Stimulated activated CD4-positive, alpha-beta T cell treated with anti-CD3 and anti-CD28 coated beads, Interleukin-12 subunit alpha, Interleukin-12 subunit beta, amount 100 ng/mL, for 48 hours (primary cell): ENCODE measurements around the gene TFPI.
A peak's percentile ranks its signal among the peaks of the same experiment; 100 is the strongest.
"Not testable (repeated sequence)": the region's sequence is repeated elsewhere in the genome, so short reads cannot be mapped to it uniquely, and the experiment has no call there.

Source experiments
- DNase-seq, 3 donors: peaks; one replicate each; pipeline ENCODE4 v3.0.0-alpha.2; 2020; ENCODE audit warnings: low read depth in 2 of 3, low spot score in 1 of 3

The TFPI gene

GRCh38 chr2:187554011-187554703, at the start of gene TFPI:
Gene TFPI (minus strand): TSS chr2:187554435. CDS start chr2:187503768, 50,667 bp downstream.
- no peak for DNase-seq

GRCh38 chr2:187594801-187595200, 40.6 kb upstream of the TFPI start:
- DNase-seq: no peak

GRCh38 chr2:187593697-187594096, 39.5 kb upstream of the TFPI start:
- DNase-seq: no peak

GRCh38 chr2:187593098-187593497, 38.9 kb upstream of the TFPI start:
- DNase-seq: no peak

GRCh38 chr2:187590175-187590574, 35.9 kb upstream of the TFPI start:
- DNase-seq: no peak

GRCh38 chr2:187586011-187586641, 31.9 kb upstream of the TFPI start:
- DNase-seq: peak in 1 of 3 donors; percentile 11

- DNase-seq: peak in 1 of 3 donors; percentile 55
Measured at GRCh38 chr2:187581125-187581896, 27.1 kb upstream of the TFPI start.

- DNase-seq: no peak
Measured at GRCh38 chr2:187580462-187581124, 26.4 kb upstream of the TFPI start.

- no peak for DNase-seq
Measured at GRCh38 chr2:187577310-187577709, 23.1 kb upstream of the TFPI start.

GRCh38 chr2:187576906-187577305, 22.7 kb upstream of the TFPI start:
- no peak for DNase-seq

- no peak for DNase-seq
Measured at GRCh38 chr2:187575751-187576067, 21.5 kb upstream of the TFPI start.

- no peak for DNase-seq
Measured at GRCh38 chr2:187574969-187575750, 20.9 kb upstream of the TFPI start.

GRCh38 chr2:187573722-187574121, 19.5 kb upstream of the TFPI start:
- DNase-seq: no peak

GRCh38 chr2:187571996-187572395, 17.8 kb upstream of the TFPI start:
- DNase-seq: not testable (repeated sequence)

- DNase-seq: no peak
Measured at GRCh38 chr2:187569571-187569970, 15.3 kb upstream of the TFPI start.

GRCh38 chr2:187569042-187569441, 14.8 kb upstream of the TFPI start:
- no peak for DNase-seq

- no peak for DNase-seq
Measured at GRCh38 chr2:187567126-187567525, 12.9 kb upstream of the TFPI start.

GRCh38 chr2:187566712-187567111, 12.5 kb upstream of the TFPI start:
- no peak for DNase-seq

GRCh38 chr2:187566266-187566665, 12.0 kb upstream of the TFPI start:
- no peak for DNase-seq

- not testable (repeated sequence) for DNase-seq
Measured at GRCh38 chr2:187565618-187566017, 11.4 kb upstream of the TFPI start.

GRCh38 chr2:187556493-187556892, 2.3 kb upstream of the TFPI start:
- not testable (repeated sequence) for DNase-seq
